Epithelial cell of prostate (primary cell): ENCODE results near the gene HDAC10.

Experiments used
- DNase-seq: peaks from one replicate; pipeline ENCODE4 v3.0.0-alpha.2; 2011; ENCODE audit warnings: low read depth, low spot score
- H3K27ac ChIP-seq: fragments of 450-650 bp; 2 replicates; pipeline ENCODE4 v1.5.1; 2017; ENCODE audit warnings: mild to moderate bottlenecking

Gene HDAC10

GRCh38 chr22:50250555-50251476 is at the start of gene HDAC10:
Gene HDAC10 (minus strand): TSS chr22:50251265. CDS start chr22:50251032, 233 bp downstream.
- peak within 1 kb of the TSS; percentile 32 for H3K27ac ChIP-seq
- no peak for DNase-seq

DNA sequence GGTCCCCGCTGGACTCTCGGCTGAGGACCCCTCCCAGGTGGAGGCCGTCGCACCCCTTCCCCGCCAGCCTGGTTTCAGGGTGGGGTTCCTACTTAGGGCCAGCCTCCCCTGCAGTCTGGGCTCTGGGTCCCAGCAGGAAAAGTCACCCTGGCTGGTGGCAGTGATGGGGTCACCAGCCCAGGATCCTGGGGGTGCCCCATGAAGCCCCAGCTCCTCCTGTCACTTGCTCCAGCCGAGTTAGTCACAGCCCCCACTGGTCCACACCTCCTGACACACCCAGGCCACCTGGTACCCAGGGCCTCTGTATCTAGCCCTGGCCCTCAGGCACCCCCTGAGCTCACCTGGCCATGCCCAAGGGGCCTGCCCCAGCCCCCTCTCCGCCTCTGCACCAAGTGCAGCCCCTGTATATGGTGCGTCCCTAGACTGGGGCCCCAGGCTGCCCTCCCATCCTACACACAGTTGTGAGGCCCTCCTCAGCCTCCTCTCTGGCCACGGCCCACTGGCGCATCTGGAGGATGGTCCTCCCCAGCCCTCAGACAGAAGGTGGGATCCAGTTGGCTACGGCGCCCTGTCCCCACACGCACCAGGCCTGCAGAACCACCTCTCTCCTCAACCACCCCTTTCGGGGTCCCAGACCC is 49.7 kb upstream of the HDAC10 start:
- DNase-seq = no peak
- peak overlapping the region; percentile 99 for H3K27ac ChIP-seq

DNA sequence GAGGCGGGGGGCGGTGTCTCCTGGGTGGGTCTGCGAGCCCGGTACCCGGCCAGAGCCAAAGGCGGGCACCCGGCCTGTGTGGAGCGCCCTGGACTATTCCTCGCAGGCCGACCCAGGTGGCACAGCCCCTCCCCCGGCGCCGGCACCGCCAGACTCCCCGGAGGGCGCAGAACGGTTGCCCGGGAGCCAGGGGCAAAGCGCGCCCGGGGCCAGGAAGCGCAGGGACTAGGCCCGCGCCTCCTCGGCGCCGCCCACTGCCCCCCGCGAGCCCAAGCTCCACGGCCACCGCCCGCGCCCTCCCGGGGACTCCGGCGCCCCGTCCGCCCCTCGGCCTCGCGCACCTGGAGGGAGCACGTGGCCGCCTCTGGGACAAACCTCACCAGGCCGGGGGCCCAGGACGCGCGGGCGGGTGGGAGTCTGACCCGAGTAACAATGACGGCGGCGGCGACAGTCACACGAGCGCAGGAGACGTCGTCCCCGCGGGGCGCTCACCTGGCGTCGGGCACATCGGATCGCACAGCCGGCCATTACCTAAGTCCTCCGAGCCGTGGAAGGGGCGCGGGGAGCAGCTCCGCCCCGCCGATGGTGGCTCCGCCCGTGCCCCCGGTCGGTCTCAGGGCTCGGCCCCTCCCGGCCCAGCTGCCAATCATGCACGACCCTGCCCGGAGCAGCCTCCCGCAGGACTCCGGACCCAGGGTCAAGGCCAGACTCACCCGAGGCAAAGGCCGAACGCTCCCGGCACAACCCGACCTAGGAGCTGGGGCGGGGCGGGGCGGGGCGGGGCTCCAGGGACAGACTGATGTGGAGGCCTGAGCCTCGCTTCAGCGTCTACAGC is 48.9 kb upstream of the HDAC10 start:
- no peak for DNase-seq
- peak overlapping the region; percentile 7 for H3K27ac ChIP-seq

DNA sequence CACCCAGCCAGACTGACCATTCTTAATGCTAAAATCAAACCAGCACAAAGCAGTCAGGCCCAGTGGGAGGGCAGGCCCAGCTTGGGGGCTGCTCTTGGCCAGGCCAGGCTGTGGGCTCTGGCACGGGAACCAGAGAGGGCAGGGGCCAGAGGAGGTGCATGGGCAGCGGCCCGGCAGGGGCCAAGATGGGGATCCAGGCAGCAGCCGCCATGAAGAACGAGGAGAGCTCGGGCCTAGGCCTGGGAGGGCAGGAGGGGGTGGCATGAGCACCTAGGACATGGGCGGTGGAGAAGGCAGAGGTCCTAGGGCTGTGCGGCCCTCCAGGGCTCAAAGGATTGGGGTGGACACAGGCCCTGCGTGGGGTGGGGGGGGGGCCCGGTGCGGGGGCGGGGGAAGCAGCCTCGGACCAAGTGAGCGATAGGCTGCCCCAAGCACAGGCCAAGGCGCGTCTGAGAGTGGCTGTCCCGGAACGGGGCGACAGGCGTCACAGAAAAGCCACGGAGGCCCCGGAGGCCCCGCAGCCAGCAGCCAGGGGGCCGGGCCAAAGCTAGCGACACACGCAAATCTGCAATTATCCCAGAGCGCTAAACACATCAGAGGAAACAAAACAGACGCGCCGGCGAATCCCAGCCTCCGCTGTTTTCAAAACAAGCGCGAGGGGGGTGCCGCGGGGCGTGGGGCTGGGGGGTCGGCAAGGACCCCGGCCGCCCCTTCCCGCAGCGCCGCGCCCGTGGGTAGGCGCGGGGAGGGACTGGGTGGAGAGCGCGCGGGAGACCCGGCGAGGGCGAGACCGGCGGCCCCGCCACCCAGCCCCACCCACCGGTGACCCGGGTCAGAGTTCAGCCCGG is 48.1 kb upstream of the HDAC10 start:
- peak overlapping the region; percentile 7 for H3K27ac ChIP-seq
- DNase-seq = no peak

DNA sequence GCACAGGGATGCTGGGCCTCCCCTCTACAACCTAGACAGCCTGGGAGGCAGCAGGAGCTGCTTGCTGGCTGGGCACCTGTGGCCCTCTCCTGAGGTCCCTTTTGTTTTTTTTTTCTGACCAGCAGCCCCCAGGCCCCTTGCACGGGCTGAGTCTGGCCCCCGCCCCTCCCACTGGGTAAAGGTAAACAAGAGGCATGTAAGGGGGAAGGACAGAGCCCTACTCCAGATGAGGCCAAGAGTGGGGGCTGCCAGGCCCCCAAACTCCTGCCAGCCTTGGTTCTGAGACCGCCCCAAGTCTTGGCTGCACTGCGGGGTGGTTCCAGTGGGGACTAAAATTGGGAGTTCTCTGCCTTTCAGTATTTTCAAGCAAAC is 47.2 kb upstream of the HDAC10 start:
- no peak overlapping the region for H3K27ac ChIP-seq
- DNase-seq = no peak

DNA sequence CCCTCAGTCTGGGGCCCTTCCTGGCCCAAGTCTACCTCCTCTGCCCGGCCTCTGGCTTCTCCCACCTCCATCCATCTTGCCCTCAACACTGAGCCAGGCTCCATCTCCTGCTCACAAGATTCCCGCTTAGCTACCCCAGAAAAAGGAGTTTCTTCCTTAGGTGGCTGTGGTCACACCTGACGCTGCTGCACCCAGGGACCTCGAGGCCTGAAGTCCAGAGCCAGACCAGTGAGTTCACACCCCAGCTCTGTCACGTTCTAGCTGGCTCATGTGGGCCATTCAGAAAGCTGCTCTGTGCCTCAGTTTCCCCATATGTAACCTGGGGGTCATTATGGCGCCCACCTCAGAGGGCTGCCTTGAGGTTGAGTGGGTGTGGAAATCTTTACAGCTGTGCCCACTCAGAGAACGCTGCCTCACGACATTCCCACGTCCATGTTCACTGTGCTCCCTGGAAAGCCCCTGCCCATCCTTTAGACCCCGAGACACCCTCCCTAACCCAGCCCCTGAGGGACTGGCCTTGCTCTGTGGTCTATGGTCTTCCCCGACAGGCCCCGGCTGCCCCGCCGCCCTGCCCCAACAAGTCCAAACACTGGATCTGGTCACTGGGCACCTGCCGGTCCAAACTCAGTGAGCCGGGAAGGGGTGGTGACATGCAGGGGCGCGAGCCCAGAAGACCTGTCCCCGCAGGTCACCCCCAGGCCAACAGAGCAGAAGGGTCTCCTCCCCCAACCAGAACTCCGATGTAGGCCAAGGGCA is 46.6 kb upstream of the HDAC10 start:
- DNase-seq = no peak
- H3K27ac ChIP-seq = peak overlapping the region; percentile 11

GRCh38 chr22:50296658-50297490 is 45.8 kb upstream of the HDAC10 start:
- H3K27ac ChIP-seq = peak overlapping the region; percentile 11
- no peak for DNase-seq

DNA sequence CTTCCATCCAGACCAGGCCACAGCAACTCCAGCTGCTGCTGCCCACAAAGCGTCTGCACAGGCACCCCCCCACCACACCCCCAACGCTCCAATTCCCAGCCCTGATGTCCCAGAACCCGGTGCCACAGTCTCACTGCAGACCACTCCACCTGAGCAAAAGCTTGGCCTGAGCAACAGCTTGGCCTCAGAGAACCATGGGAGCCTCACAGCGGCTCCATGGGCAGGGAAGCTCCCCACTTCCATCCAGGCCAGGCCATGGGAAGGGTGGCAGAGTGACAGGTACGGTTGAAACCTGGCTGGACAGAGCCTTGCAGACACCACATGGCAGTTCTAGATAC is 43.2 kb upstream of the HDAC10 start:
- no peak for DNase-seq
- peak overlapping the region; percentile 89 for H3K27ac ChIP-seq

GRCh38 chr22:50293441-50294318 is 42.6 kb upstream of the HDAC10 start:
- no peak for DNase-seq
- peak overlapping the region; percentile 89 for H3K27ac ChIP-seq

DNA sequence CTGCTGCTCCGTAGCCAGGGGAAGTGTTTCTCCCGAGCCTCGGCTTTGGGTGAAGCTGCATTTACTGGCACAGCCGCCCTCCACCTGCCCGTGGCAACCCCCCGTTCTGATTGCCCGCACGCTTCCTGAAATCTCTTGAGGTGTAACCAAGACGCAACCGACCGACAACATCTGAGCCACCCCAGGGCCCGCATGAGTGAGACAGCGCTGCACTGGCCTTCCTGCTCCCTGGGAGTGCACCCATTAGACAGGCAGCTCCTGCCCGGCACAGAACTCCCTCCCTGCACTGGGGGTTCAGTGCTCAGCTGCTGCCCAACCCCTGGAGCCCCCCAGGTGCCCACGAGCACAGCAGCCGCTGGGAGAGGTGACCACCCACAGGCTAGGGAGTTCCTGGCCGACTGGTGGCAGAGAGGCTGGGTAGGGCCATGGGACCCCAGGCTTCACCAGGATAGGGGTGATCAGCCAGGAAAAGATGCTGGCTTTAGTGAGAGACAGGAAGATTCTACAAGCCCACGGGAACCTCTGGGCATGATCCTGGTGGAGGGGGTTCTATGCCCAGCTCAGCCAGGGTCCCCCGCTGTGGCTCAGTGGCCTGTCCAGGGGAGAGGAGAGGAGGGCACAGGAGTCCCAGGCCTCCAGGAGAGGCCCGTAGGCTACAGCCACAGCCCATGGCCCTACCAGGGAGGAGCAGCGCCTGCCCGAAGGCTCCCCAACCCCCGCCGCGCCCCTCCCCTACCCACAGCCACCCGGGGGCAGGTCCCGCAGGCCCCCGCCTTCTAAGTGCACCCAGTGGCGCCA is 41.8 kb upstream of the HDAC10 start:
- DNase-seq = no peak
- peak overlapping the region; percentile 89 for H3K27ac ChIP-seq

DNA sequence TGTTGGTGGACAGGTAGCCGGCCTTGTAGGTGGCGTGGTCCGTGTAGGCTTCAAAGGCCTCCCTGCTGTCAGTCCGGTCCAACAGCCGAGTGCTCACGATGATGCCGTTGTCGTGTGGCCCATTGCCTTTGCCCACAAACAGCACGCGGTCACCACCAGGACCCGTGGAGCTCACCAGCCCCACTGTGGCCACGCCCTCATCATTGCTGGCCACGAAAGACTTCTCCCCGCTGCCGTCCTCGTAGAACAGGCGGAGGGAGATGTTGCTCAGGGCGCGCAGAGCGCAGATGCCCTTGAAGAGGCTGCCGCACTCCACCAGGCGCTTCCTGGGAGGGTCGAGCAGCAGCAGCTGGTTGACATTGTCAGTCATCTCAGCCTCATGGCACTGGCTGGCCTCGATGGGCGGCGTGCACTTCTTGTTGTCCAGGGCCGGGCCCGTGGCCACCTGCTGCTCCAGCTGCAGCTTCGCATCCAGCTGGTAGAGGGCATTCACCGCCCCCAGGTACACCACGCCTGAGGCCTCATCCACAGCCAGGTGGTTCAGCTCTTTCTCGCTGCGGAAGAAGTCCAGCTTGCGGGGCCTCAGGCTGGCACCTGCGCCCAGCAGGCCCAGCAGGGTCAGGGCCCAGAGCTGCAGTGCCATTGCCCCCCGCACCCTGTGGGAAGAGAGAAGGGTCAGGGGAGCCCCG is 39.0 kb upstream of the HDAC10 start:
- no peak overlapping the region for H3K27ac ChIP-seq
- no peak for DNase-seq

- no peak overlapping the region for H3K27ac ChIP-seq
- DNase-seq = no peak
These were observed 38.3 kb upstream of the HDAC10 start for GRCh38 chr22:50289151-50289941.

GRCh38 chr22:50287731-50288130 is 36.7 kb upstream of the HDAC10 start:
- no peak for DNase-seq
- H3K27ac ChIP-seq = no peak overlapping the region

- no peak for DNase-seq
- no peak overlapping the region for H3K27ac ChIP-seq
These were observed 35.7 kb upstream of the HDAC10 start for GRCh38 chr22:50286701-50287318.

DNA sequence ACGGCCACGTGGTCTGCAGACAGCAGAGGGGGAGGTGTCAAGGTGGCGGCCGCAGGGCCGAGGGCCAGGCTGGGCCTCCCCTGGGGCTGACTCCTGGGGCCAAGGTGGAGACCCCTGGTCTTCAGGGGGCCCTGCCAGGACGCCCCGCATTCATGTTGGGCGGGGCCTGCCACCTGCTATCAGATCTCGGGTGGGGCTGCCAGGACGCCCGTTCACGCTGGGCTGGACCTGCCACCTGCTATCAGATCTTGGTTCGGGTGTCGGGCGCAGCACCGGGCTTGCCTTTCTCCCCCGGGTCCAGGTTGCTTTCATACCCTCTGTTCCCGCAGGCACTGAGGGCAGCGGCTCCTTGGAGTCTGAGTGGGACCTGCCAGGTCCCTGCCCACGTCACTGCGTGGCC is 35.2 kb upstream of the HDAC10 start:
- no peak for DNase-seq
- H3K27ac ChIP-seq = no peak overlapping the region
